Ectodermal cell (in vitro differentiated cells): ENCODE data around the gene AGAP2.
"Not testable (repeated sequence)": the region's sequence is repeated elsewhere in the genome, so short reads cannot be mapped to it uniquely, and the experiment has no call there.

Experiments used
- H3K27ac ChIP-seq: 2 replicates; pipeline ENCODE4 v1.7.0; 2013; ENCODE audit warnings: mild to moderate bottlenecking, low read depth, low read length; ENCODE audit not compliant: insufficient read depth, poor library complexity, severe bottlenecking
- H3K27me3 ChIP-seq: 2 replicates; pipeline ENCODE4 v1.7.0; 2013; ENCODE audit warnings: mild to moderate bottlenecking, low read length; ENCODE audit not compliant: insufficient read depth, control insufficient read depth, poor library complexity, severe bottlenecking
- H3K36me3 ChIP-seq: one replicate; pipeline ENCODE4 v1.7.0; 2013; ENCODE audit warnings: low read length; ENCODE audit not compliant: control insufficient read depth, insufficient read depth
- H3K4me1 ChIP-seq: one replicate; pipeline ENCODE4 v1.7.0; 2013; ENCODE audit warnings: low read length; ENCODE audit not compliant: control insufficient read depth, insufficient read depth
- H3K4me3 ChIP-seq: 2 replicates; pipeline ENCODE4 v1.7.0; 2013; ENCODE audit warnings: low read depth, low read length, control low read depth; ENCODE audit not compliant: insufficient read depth
- H3K9me3 ChIP-seq: 2 replicates; pipeline ENCODE4 v1.7.0; 2013; ENCODE audit warnings: mild to moderate bottlenecking, low read length, moderate library complexity; ENCODE audit not compliant: control insufficient read depth
- WGBS, 2 experiments: methylation state at CpG; one replicate each; pipeline ENCODE4 v1.1.7; 2013; ENCODE audit warnings: missing lambda C conversion rate in 2 of 2; 5-methylcytosine and 5-hydroxymethylcytosine counted together

Gene AGAP2

GRCh38 chr12:57777367-57777766 is 38.8 kb upstream of the AGAP2 start:
- Histone ChIP-seq H3K9me3 (no peaks in the 10 kb centered on the region), H3K4me1 (no peaks in the 10 kb centered on the region), H3K4me3 (no peak overlapping the region), H3K36me3 (no peaks in the 10 kb centered on the region), H3K27me3 (peaks cover 10% of the 10 kb centered on the region), H3K27ac (no peak overlapping the region)
- 78 to 93% methylated on average over 7 of the region's 7 CpGs for WGBS, 2 experiments

- Histone ChIP-seq H3K4me3 (no peak overlapping the region), H3K27me3 (peaks cover 10% of the 10 kb centered on the region), H3K36me3 (no peaks in the 10 kb centered on the region), H3K4me1 (no peaks in the 10 kb centered on the region), H3K27ac (no peak overlapping the region), H3K9me3 (no peaks in the 10 kb centered on the region)
- WGBS, 2 experiments, result 86 to 88% methylated on average over 2 of the region's 2 CpGs
These were observed 37.7 kb upstream of the AGAP2 start for GRCh38 chr12:57776247-57776587.

- H3K27ac ChIP-seq, result no peak overlapping the region
- H3K4me1 ChIP-seq, result peaks cover 2% of the 10 kb centered on the region
- WGBS, 2 experiments, result 83 to 86% methylated on average over 4 of the region's 4 CpGs
- H3K9me3 ChIP-seq, result no peaks in the 10 kb centered on the region
- peaks cover 10% of the 10 kb centered on the region for H3K27me3 ChIP-seq
- H3K4me3 ChIP-seq, result no peak overlapping the region
- no peaks in the 10 kb centered on the region for H3K36me3 ChIP-seq
These were observed 37.2 kb upstream of the AGAP2 start for GRCh38 chr12:57775563-57776246.

DNA sequence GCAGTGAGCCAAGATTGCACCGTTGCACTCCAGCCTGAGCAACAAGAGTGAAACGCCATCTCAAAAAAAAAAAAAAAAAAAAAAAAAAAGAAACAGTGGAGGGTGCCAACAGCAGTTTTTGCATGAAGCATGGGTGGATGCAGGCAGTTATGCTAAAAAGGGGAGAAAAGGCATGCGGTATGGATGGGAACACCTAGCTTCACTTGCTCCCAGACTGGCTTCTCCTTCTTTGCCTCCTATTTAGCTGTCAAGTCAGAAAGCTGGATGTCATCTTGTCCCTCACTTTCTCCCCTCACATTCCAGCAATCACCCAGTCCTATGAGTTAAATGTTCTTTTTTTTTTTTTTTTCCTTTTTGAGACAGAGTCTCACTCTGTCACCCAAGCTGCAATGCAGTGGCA is 36.5 kb upstream of the AGAP2 start:
- Histone ChIP-seq H3K36me3 (no peaks in the 10 kb centered on the region), H3K4me1 (peaks cover 2% of the 10 kb centered on the region), H3K9me3 (no peaks in the 10 kb centered on the region), H3K27me3 (peaks cover 10% of the 10 kb centered on the region), H3K27ac (no peak overlapping the region), H3K4me3 (no peak overlapping the region)
- WGBS, 2 experiments, result 84 to 92% methylated on average over 3 of the region's 3 CpGs

DNA sequence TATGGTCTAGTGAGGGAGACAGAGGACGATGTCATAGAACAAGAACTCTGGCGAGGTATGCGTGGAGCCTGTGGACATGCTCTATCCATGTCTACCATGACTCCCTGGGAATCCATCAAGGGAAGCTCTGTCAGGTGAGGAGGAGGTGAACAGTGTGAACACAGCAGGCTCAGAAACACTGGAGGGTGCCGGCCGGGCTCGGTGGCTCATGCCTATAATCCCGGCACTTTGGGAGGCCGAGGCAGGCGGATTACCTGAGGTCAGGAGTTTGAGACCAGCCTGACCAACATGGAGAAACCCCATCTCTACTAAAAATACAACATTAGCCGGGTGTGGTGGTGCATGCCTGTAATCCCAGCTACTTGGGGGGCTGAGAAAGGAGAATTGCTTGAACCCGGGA is 36.1 kb upstream of the AGAP2 start:
- not testable (repeated sequence) for H3K36me3 ChIP-seq, H3K27ac ChIP-seq, H3K9me3 ChIP-seq, H3K4me1 ChIP-seq, H3K4me3 ChIP-seq
- WGBS, 2 experiments, result 93 to 94% methylated on average over 11 of the region's 11 CpGs
- H3K27me3 ChIP-seq, result peaks cover 10% of the 10 kb centered on the region

DNA sequence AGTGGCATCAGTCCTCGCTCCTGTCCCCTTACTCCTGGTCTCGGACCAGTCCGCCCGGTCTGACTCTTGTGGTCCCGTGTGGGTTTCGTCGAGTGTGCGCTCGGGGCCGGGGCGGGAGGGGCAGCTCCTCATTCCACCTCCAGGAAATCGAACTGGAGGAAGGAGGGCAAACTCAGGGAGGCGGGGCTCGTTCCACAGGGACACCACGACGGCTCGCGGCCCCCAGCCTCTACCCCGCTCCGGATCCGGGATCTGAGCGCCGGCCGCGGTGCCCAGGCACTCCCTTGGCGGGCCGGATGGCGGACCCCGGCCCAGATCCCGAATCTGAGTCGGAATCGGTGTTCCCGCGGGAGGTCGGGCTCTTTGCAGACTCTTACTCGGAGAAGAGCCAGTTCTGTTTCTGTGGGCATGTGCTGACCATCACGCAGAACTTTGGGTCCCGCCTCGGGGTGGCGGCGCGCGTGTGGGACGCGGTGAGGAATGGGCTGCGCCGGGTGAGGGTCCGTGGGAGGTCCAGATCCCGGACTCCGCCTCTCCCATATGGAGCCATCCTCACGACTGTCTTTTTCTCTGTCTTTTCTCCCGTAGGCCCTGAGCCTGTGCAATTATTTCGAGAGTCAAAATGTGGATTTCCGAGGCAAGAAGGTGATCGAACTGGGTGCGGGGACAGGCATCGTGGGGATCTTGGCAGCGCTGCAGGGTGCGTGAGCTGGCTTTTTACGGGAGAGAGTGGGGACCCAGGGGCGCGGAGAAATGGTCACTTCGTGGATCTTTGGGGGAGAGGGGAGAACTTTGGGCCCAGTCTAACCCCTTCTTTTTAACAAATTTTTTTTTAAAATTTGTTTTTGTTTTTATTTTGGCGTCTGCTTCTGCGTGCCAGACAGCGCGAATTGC is 34.1 kb upstream of the AGAP2 start, which contains the start of gene EEF1AKMT3:
TSS of gene EEF1AKMT3 (plus strand) at position 186 of the 894 bp plus-strand sequence. CDS start at position 297, 111 bp downstream.
- Histone ChIP-seq H3K4me3 (peak within 1 kb of the TSS; percentile 59), H3K27me3 (peaks cover 12% of the 10 kb centered on the region), H3K4me1 (peaks cover 2% of the 10 kb centered on the region), H3K9me3 (no peaks in the 10 kb centered on the region), H3K27ac (peak within 1 kb of the TSS; percentile 92), H3K36me3 (no peaks in the 10 kb centered on the region)
- WGBS, 2 experiments, result 7% methylated on average over 67 of the region's 67 CpGs

DNA sequence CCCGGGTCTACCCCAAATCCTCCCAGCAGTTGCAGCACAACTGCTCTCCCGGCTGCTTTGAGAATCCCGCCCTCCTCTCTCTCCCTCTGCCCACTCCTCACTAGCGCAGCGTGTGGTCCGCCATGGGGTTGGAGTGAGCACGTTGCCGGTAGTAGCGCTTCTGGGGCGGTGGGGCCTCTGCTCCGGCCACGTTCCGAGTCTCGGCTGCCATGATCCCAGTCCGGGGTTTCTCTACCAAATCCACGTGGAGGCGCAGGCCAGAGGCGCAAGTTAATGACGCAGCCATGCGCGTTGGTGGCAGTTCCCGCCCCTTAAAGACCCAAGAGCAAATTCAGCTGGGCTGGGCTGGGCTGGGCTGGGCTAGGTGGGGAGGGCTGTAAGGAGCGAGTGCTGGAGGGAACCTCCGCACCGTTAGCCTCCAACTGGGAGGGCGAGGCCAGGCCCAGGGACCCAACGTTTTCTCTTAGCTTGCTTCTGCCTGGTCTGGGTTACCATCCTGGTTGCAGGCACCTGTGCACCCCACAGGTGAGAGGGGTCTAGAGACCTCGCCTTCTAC is 33.4 kb upstream of the AGAP2 start, which contains the start of gene METTL1:
TSS of gene METTL1 (minus strand) at position 233 of the 556 bp plus-strand sequence. CDS start at position 211, 22 bp downstream.
- H3K27me3 ChIP-seq, result peaks cover 20% of the 10 kb centered on the region

GRCh38 chr12:57771236-57771872 is 32.8 kb upstream of the AGAP2 start:
- no peaks in the 10 kb centered on the region for H3K9me3 ChIP-seq
- H3K4me3 ChIP-seq, result peak overlapping the region; percentile 59
- H3K27ac ChIP-seq, result peak overlapping the region; percentile 92
- no peaks in the 10 kb centered on the region for H3K36me3 ChIP-seq
- peaks cover 13% of the 10 kb centered on the region for H3K4me1 ChIP-seq
- H3K27me3 ChIP-seq, result peaks cover 26% of the 10 kb centered on the region
- 2 to 3% methylated on average over 14 of the region's 16 CpGs for WGBS, 2 experiments

More for the DNA sequence above, 33.4 kb upstream of the AGAP2 start, which contains the start of gene METTL1:
- Histone ChIP-seq H3K27ac (peak within 1 kb of the TSS; percentile 92), H3K4me1 (peaks cover 7% of the 10 kb centered on the region), H3K36me3 (no peaks in the 10 kb centered on the region), H3K4me3 (peak within 1 kb of the TSS; percentile 59), H3K9me3 (no peaks in the 10 kb centered on the region)
- WGBS, 2 experiments, result 0% methylated on average over 28 of the region's 28 CpGs

GRCh38 chr12:57770734-57771133 is 32.2 kb upstream of the AGAP2 start:
- no peak overlapping the region for H3K27ac ChIP-seq

More at GRCh38 chr12:57770734-57771133, 32.2 kb upstream of the AGAP2 start:
- peaks cover 19% of the 10 kb centered on the region for H3K4me1 ChIP-seq
- WGBS, 2 experiments, result 89 to 92% methylated on average over 4 of the region's 4 CpGs
- no peak overlapping the region for H3K4me3 ChIP-seq
- H3K9me3 ChIP-seq, result no peaks in the 10 kb centered on the region
- H3K36me3 ChIP-seq, result no peaks in the 10 kb centered on the region
- H3K27me3 ChIP-seq, result peaks cover 32% of the 10 kb centered on the region
